Stimulated activated naive CD8-positive, alpha-beta T cell treated with anti-CD3 and anti-CD28 coated beads, Interleukin-15, Interleukin-2, amounts not matched to agents 100 U/mL and 50 U/mL, for 24 hours (primary cell): Measurements from ENCODE around the gene DGKQ.
"Not testable (repeated sequence)": the region's sequence is repeated elsewhere in the genome, so short reads cannot be mapped to it uniquely, and the experiment has no call there.

Source experiments
- ATAC-seq: fragments of 150-1000 bp; cut with Tn5 transposase; one replicate; pipeline ENCODE4 v1.10.0; 2021
- DNase-seq: peaks from one replicate; pipeline ENCODE4 v3.0.0; 2021

The DGKQ gene

DNA sequence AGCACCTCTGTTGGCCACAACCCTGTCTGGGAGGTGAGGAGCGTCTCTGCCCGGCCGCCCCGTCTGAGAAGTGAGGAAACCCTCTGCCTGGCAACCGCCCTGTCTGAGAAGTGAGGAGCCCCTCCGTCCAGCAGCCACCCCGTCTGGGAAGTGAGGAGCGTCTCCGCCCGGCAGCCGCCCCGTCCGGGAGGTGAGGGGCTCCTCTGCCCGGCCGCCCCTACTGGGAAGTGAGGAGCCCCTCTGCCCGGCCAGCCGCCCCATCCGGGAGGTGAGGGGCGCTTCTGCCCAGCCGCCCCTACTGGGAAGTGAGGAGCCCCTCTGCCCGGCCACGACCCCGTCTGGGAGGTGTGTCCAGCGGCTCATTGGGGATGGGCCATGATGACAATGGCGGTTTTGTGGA is 2.6 kb upstream of the DGKQ start:
- ATAC-seq, DNase-seq: not testable (repeated sequence)

- DNase-seq (no peak), ATAC-seq (no peak)
Observed at GRCh38 chr4:974668-975067, 1.3 kb upstream of the DGKQ start.

DNA sequence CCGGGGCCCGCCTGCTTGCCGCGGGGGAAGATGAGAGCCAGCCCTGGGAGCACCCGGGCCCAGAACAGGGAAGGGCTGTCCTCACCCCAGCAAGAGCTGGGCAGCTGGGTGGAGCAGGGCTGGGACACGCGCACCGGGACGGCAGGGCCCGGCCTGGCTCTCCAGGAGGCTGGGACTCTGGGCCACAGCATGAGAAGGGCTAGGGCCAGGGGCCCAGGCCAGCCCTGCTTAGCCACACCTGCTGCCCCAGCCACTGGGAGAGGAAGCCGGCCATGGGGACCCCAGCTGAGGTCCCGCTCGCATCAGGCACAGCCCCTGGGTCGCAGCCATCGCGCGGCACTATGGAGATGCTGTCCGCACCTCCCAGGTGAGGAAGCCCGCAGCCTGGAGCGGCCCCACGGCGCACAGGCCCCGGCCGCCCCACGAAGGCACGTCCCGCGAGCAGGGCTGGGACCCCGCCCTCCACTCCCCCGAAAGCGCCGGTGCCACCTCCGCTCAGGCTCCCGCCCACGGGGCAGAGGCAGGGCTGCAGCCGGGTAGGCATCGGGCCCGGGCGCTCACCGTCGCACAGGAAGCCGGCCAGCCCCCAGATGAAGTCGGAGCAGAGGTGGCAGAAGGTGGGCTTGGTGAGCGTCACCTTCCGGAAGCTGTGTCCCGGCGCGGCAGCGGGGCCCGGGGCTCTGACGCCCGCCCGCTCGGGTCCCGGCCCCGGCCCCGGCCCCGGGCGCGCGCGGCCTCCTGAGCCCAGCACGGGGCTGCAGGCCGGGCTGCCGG is 531 bp downstream of the DGKQ start:
- ATAC-seq: peak; percentile 34
- DNase-seq: peak; percentile 58

DNA sequence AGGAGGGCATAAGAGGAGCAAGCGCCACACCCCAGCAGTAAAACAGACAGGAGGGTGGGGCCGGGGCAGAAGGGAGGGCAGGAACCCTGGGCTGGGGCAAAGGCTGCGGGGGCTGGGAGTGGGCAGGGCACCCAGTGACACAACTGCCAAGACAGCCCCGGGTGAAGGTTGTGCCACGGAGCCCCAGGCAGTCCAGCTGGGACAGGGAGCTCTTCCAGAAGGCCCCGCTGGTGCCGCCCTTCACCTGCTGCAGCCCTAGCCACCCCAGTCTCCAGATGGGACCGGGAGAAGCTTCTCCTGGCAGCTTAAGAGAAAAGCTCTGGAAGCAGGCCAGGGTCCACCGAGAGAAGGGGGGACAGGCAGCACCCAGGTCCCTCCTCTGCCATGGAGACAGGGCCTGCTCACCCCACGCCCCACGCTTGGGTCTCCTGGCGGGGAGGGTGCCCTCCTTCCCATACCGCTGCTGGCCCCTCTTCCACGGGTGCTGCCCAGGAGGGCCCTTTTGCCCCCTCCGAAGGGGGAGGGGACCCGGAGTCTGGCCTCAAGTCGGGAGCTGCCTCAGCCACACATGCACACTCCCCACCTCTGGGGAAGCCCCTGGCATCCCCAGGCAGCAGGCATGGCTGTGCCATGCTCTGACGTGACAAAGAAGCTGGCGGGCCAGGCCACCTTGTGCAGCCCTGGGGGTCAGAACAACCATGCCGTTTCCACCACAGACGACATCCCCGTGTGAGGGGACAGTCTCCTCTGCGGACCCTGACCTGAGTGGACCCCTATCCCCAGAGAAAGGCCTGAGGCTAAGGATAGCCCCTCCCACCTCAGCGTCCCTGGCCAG is 1.5 kb downstream of the DGKQ start:
- DNase-seq: no peak

DNA sequence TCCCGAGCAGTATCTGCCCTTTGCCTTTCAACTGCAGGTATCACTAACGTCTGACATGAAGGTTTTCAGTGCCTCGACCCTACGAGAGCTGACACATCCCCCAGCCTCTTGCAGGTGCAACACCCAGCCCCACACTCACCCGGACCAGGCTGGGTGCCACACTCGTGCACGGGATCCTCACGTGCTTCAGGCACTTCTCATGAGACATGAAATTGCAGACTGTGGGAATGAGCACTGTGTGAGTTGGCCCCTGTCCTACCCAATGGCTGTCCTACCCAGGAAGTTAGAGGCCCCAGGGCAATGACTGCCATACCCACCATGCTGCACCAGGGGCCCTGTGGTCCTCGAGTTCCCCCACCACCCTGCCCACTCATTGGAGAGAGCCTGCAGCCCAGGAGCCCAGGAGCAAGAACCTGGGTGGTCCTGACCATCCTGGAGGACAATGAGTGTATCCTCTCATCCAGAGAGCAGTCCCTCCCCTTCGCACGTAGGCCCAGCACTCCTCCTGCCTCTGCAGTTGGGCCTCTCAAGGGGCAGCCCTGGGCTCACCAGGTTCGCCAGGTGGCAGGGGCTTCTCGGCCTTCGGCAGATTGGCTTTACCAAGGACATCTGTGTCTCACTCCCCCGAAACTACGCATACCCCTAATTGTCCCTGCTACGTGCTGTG is 2.4 kb downstream of the DGKQ start:
- DNase-seq (no peak), ATAC-seq (no peak)

More for the DNA sequence above, 1.5 kb downstream of the DGKQ start:
- ATAC-seq: no peak

DNA sequence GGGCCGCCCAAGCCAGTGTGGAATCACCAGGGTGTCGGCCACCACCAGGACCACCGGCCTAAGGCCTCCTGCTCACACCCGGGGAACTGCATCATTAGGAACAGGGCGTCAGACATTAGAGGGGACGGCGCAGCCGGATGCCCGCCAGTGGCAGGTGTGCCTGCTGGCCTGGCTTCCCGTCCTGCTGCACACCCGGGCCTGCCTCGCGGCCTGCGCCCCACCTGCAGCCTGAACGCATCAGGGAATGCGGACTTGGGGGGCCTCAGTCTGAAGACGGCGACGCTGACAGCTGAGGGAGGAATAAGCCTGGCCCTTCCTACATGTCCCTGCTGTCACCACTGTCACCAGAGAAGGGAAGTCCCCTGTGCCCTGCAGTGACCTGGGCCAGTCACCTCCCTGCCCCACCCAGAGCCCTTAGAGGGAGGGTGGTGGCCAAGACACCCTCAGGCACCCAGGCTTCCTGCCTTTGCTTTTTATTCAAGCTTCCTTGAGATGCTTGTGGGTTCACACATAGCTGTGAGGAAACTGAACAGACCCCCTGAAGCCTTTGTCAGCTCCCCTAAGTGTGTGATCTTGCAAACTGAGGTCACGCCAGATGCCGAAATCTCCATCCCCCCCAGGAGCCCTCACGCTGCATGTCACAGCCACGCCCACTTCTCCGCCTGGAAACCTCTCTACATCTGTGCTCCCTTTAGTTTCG is 3.2 kb downstream of the DGKQ start:
- ATAC-seq (no peak), DNase-seq (no peak)

DNA sequence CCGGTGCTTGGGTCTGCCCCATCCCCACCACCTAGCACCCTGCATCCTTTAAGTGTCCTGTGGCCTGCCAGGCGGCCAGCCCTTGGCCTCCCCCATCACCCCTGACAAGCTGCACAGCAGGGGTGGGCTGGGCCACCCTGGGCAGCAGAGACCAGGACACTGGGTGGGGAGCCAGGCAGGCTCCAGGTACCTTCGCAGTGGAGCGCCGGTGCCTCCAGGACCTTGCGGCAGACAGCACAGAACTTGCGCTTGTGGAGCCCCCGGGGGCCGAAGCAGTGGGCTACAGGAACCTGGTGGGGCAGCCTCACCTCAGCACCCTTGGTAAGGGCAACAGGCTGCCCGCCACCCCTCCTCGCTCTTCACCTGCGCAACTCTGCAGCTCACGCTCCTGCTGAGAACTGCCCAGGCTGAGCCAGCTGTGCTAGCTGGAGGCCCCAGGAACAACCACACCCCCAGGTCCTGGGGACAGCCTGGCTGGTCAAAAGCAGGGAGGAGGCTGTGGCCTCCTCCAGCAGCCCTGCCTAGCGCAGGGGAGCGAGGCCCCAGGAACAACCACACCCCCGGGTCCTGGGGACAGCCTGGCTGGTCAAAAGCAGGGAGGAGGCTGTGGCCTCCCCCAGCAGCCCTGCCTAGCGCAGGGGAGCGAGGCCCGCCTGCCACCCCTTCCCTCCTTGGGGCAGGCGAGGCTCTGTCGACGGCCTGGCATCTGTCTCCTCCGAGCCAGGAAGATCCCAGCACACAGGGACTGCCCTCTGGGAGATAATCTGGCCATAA is 4.6 kb downstream of the DGKQ start:
- ATAC-seq (no peak), DNase-seq (no peak)

DNA sequence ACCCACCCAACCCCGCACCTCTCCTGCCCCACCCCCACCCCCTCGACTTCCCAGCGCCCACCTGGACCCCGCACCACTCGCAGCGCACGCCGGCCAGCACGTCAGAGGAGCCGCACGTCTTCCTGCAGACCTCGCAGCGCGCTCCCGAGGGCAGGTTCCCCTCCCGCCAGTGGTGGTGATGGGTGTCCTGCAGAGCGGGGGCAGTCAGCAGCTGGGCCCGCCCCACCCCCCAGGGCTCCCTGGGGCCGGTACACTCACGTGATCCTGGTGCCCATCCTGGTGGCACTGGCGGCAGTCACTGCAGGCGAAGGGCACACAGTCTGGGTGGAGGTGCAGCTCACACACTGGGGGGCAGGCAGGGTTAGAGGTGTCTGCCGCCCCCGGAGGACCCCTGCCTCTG is 5.1 kb downstream of the DGKQ start:
- ATAC-seq: no peak
- DNase-seq: no peak

DNA sequence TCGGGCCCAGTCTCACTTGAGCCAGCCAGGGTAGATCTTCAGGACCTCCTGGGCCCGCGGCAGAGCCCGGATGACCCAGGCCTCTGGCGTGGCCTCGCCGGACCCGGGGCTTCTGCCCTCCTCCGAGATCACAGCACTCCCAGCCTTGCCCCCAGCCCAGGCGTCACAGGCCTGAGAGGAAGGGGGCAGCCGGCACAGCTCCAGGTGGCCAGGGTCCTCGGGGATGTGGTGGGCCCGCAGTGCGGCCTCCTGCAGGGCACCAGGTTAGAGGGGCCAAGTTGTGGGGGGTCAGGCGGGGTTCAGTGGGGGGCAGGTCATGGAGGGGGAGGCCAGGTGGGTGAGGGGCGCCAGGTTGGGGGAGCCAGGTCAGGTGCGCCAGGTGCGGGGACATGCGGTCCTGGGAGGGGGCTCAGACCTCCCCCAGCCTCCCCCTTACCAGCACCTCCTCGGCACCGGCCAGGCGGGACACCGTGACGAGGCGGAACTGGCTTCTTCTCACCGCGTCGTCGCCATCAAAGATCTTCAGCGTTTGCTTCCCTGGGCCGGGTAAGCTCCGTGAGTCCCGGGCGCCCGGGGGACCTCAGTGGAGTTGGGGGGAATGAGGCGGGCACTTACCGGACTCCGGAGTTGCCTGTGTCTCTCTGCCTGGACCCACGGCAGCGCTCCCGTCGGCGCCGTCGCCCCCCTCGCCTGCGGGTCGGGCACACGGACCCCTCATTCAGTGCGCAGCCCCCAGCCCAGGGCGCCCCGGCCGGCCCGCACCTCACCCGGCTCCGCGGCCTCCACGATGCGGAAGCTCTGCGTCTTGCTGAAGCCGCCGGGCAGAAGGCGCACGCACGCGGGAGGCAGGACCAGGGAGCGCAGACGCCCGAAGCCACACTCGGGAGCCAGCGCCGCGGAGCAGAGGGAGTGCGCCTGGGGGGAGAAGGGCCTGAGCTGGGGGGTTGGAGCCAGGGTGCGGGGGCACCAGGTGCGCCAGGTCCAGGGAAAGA is 6.0 kb downstream of the DGKQ start:
- ATAC-seq: no peak
- no peak for DNase-seq

- ATAC-seq (no peak), DNase-seq (no peak)
Observed at GRCh38 chr4:966266-967112, 6.9 kb downstream of the DGKQ start.

GRCh38 chr4:965766-966134 is 7.6 kb downstream of the DGKQ start:
- ATAC-seq: no peak

GRCh38 chr4:965048-965765 is 8.2 kb downstream of the DGKQ start:
- ATAC-seq: no peak

More at GRCh38 chr4:965766-966134, 7.6 kb downstream of the DGKQ start:
- DNase-seq: no peak

DNA sequence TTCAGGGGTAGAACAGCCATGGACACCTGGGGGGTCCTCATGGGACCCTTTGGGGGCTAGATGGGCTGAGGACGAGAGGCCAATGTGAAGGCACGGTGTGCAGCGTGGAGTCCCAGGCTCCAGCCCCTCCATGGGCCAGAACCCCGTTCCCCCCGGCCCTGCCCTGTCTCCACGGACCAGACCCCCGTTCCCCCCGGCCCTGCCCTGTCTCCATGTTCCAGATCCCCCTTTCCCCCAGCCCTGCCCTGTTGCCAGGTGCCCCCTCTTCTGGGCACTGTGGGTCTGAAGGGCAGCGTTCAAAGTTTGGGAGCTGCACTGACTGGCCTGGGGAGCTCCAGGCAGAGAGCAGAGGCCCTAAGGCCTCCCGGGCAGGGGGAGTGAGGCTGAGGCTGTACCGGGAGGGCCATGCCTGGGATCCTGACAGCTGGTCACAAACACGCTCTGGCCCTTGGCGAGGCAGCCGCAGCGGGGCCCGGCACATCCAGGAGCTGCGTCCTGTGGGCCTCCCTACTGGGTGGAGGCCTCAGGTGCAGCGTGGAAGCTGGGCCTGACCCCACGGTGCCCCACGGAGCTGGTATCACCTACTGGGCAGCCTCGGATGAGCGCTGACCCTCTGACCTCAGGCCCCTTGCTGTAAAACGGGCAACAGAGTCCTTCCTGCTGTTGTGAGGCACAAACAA is 8.9 kb downstream of the DGKQ start:
- ATAC-seq (no peak), DNase-seq (no peak)

More at GRCh38 chr4:965048-965765, 8.2 kb downstream of the DGKQ start:
- DNase-seq: no peak

GRCh38 chr4:963276-964225 is 9.8 kb downstream of the DGKQ start:
- no peak for DNase-seq
- ATAC-seq: no peak

DNA sequence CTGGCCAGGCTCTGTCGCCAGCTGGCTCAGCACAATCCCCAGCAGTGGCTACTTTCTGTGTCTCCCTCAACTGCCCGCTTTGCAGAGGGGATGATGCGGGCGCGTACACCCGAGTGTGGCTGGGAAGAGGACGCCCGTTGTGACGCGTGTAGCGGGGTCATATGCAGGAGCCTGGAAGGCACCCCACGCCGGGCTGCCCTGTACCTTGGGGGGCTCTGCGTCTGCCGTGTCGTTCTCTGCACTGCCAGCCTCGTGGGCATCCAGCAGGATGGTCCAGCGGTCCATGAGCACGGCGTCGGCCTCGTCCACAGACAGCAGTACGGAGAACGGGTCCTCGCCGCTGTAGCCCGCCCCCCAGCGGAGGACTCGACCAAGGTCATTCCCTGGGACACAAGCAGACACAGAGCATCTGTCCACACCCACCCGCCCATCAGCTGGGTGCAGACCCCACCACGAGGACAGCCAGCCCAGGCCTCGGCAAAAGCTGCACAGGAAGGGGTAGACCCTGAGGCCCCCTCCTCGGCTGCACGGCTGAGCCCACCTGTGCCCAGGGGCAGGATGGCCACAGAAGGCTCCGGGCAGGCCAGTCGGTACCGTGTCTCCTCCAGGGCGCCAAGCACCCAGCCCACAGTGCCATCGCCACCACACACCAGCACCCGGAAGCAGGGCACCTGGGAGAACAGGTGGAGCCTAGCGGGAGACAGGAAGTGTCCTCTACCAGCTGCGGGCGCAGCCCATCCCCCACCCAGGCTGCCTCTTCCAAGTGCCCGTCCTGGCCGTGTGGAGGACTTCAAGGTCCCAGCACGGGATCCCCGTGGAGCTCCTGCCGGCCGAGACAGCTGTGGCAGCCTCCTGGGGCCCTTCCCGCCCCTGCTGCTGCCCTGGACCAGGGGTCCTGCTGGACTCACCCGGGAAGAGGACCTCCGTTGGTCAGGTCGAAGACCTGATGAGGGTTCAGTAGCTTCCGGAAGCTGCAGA is 10.8 kb downstream of the DGKQ start:
- ATAC-seq: no peak
- no peak for DNase-seq
